GM23338 (cell line): ENCODE results near the gene PIM3. TPM values are rescaled to one million over a fixed set of nuclear protein-coding genes. Genes with fewer than 3 reads are reported as not detected.

Experiments used
- ATAC-seq: fragments of 200-7000 bp; cut with Tn5 transposase; 3 replicates; pipeline ENCODE4 v1.9.1; 2020
- DNase-seq: peaks from one replicate; pipeline ENCODE4 v3.0.0-alpha.2; 2015; ENCODE audit warnings: low spot score
- H2AFZ ChIP-seq: fragments of 200-600 bp; sonication (generic); 2 replicates; pipeline ENCODE4 v1.8.0; 2016; ENCODE audit warnings: antibody characterized with exemption, mild to moderate bottlenecking, moderate library complexity
- H3F3A ChIP-seq: fragments of 200-600 bp; sonication (generic); replicated peaks from 2 replicates; pipeline ENCODE4 v1.8.0; 2017; ENCODE audit warnings: antibody characterized with exemption, mixed run types, low read depth
- H3K27ac ChIP-seq: fragments of 200-600 bp; sonication (generic); 2 replicates; pipeline ENCODE4 v1.6.1; 2016; ENCODE audit warnings: low read depth
- H3K27me3 ChIP-seq: fragments of 200-600 bp; sonication (generic); 2 replicates; pipeline ENCODE4 v1.8.0; 2016; ENCODE audit warnings: mild to moderate bottlenecking, mixed run types, moderate library complexity; ENCODE audit not compliant: insufficient read depth
- H3K36me3 ChIP-seq: fragments of 200-600 bp; sonication (generic); 2 replicates; pipeline ENCODE4 v1.8.0; 2016; ENCODE audit warnings: mild to moderate bottlenecking; ENCODE audit not compliant: insufficient read depth
- H3K4me1 ChIP-seq: fragments of 200-600 bp; sonication (generic); 2 replicates; pipeline ENCODE4 v1.8.0; 2016; ENCODE audit warnings: mild to moderate bottlenecking, moderate library complexity; ENCODE audit not compliant: insufficient read depth
- H3K4me2 ChIP-seq: fragments of 200-600 bp; sonication (generic); 2 replicates; pipeline ENCODE4 v1.7.1; 2017; ENCODE audit warnings: mixed run types
- H3K4me3 ChIP-seq: fragments of 200-600 bp; sonication (generic); 2 replicates; pipeline ENCODE4 v1.6.1; 2016; ENCODE audit warnings: mixed run types
- H3K79me2 ChIP-seq: fragments of 200-600 bp; sonication (generic); replicated peaks from 2 replicates; pipeline ENCODE4 v1.8.0; 2017; ENCODE audit warnings: mild to moderate bottlenecking; ENCODE audit not compliant: insufficient read depth
- H3K9me2 ChIP-seq: fragments of 200-600 bp; sonication (generic); 2 replicates; pipeline ENCODE4 v1.8.0; 2017; ENCODE audit not compliant: insufficient read depth
- H4K20me1 ChIP-seq: fragments of 200-600 bp; sonication (generic); replicated peaks from 2 replicates; pipeline ENCODE4 v1.8.0; 2017; ENCODE audit warnings: mild to moderate bottlenecking; ENCODE audit not compliant: insufficient read depth
- H3K27ac Mint-ChIP-seq: 2 replicates; pipeline ENCODE4 v1.8.0; 2020; ENCODE audit warnings: inconsistent platforms, mild to moderate bottlenecking, moderate library complexity, mixed read lengths
- H3K27me3 Mint-ChIP-seq: 3 replicates; pipeline ENCODE4 v1.8.0; 2022; ENCODE audit warnings: low read depth, mild to moderate bottlenecking, moderate library complexity, mixed read lengths, inconsistent platforms; ENCODE audit not compliant: insufficient read depth, poor library complexity
- H3K36me3 Mint-ChIP-seq: 3 replicates; pipeline ENCODE4 v1.8.0; 2021; ENCODE audit warnings: low read depth, mild to moderate bottlenecking, inconsistent platforms, moderate library complexity, mixed read lengths
- H3K4me1 Mint-ChIP-seq: 3 replicates; pipeline ENCODE4 v1.8.0; 2020; ENCODE audit warnings: mild to moderate bottlenecking, inconsistent platforms, mixed read lengths
- H3K4me3 Mint-ChIP-seq: 3 replicates; pipeline ENCODE4 v1.8.0; 2021; ENCODE audit warnings: moderate library complexity, mild to moderate bottlenecking, inconsistent platforms, mixed read lengths
- H3K9me3 Mint-ChIP-seq: 3 replicates; pipeline ENCODE4 v1.8.0; 2020; ENCODE audit warnings: moderate library complexity, mild to moderate bottlenecking, inconsistent platforms, mixed read lengths
- EZH2 ChIP-seq: fragments of 200-600 bp; sonication (generic); IDR thresholded peaks from one replicate; pipeline ENCODE4 v1.8.0; 2017; ENCODE audit warnings: antibody characterized with exemption, mild to moderate bottlenecking, low read depth; ENCODE audit not compliant: unreplicated experiment
- EZH2phosphoT487 ChIP-seq: fragments of 200-600 bp; sonication (generic); IDR thresholded peaks from one replicate; pipeline ENCODE4 v1.8.1; 2018; ENCODE audit warnings: antibody characterized with exemption; ENCODE audit not compliant: unreplicated experiment
- JUNB ChIP-seq: IDR thresholded peaks from one replicate; pipeline ENCODE4 v1.6.1; 2016; ENCODE audit warnings: antibody characterized with exemption; ENCODE audit not compliant: unreplicated experiment
- STAT1 ChIP-seq: IDR thresholded peaks from one replicate; pipeline ENCODE4 v1.6.1; 2016; ENCODE audit warnings: antibody characterized with exemption; ENCODE audit not compliant: unreplicated experiment
- ZNF331 ChIP-seq: fragments of 250-450 bp; sonication (Bioruptor Pico); IDR thresholded peaks from 2 replicates; pipeline ENCODE4 v1.5.0; 2020; ENCODE audit warnings: low read depth, mild to moderate bottlenecking, moderate library complexity
- polyA plus RNA-seq: library from polyadenylated mRNA; unstranded; fragments of >200 nt; fragmentation: Nextera tagmentation; extraction: Ambion mirVana; gene quantifications from 2 replicates; pipeline ENCODE4 v1.2.1, GENCODE V29; 2016
- total RNA-seq: library from RNA; depleted of rRNA; stranded (reverse); fragments of >200 nt; shearing (Covaris generic); gene quantifications from 2 replicates; pipeline ENCODE4 v1.2.3, GENCODE V29; 2014
- TF ChIP-seq, protein P1 (sequence below), 2 experiments: fragments of 200-600 bp in 1 of 2; sonication (generic) in 1 of 2; conservative IDR thresholded peaks; 2 replicates each; pipeline versions ENCODE4 v1.5.1 to v1.6.1; 2016 to 2017; ENCODE audit warnings: antibody characterized with exemption in 2 of 2, low read depth in 2 of 2, mild to moderate bottlenecking in 2 of 2, moderate library complexity in 1 of 2
- TF ChIP-seq, protein P2 (sequence below): fragments of 250-450 bp; sonication (Bioruptor Pico); IDR thresholded peaks from 2 replicates; pipeline ENCODE4 v1.5.0; 2020; ENCODE audit warnings: mild to moderate bottlenecking, moderate library complexity

The PIM3 gene
- total and polyA plus RNA-seq, 2 experiments from 2014 or later, result 17.7 to 37.3 TPM

DNA sequence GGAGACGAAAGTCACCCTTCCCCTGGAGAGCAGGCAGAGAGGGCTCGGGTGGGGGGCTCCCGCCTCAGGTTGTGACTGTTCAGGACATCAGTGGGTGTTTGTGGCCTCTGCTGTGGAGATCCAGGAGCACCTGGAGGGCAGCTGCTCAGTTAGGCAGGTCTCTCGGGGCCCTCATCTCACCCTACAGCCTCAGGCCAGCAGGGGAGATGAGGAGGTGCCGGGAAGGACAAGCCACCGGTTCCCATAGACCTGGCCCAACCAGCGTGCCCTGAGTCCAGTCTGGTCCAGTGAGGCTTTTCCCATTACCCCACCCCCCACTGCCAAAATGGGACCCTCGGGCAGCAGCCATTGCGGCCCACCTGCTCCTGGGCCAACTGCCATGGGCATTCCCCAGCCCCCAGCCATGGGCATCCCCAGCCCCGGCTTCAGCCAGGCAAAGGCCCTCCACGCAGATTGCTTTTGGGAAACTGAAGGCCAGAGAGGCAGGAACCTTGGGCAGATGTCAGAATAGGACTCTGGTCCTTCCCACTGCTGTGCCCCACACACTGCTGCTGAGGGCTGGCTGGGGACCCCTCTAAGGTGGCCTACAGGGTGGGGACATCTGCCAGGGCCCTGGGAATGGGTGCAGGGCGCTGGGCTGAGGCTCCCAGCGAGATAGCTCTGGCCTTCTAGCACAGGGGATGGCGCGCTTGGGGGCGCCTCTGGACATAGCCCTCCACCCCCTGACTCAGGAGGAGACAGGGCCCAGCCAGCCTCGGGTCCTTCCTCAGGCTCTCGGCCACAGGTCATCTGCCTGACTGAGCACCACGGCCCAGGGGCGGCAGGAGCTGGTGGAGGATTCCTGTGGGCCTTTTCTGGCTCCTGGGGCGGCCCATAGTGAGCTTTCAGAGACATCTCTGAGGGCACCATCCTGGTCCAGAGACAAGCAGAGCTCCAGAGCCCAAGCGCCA, 4.8 kb downstream of the PIM3 start:
- no peak overlapping the region for H3K27ac ChIP-seq

DNA sequence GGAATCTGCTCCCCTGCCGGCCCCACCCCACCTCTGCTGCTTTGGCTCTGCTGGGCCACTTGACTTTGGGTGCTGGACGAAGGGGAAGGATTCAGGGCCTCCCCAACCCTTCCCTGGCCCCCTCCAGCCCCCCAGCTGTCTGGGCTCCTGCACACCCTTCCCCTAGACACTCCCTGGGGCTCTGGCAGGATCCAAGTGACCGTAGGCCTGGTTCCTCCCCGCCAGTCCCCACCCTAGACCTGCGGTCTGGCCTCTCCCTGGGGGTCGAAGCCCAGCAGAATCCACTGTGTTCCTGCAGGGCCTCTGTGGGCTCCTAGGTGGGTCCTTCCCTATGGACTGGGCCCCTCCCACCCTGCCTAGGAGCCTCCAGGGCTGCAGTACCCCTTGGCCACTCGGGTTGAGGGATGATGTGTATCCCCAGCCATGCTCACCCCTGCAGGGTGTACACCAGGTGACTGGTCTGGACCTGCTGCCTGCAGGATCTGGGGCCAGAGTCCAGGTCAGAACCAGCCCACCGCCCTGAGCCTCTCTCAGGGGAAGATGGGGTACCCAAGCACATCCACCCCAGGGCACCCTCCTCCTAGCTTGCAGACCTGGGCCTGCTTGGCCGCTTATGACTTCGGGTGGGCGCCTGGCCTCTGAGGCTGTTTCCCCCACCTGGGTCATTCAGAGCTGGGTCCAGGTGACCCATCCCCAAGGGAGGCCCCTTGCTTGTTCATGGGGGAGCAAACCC, 5.6 kb downstream of the PIM3 start:
- no peaks in the 10 kb centered on the region for H3K36me3 ChIP-seq
- no peak overlapping the region for H3K4me3 ChIP-seq
- no peak for ATAC-seq
- peaks cover 19% of the 10 kb centered on the region for H3K36me3 Mint-ChIP-seq
- no peak overlapping the region for H3K27ac Mint-ChIP-seq
- H3K79me2 ChIP-seq, result peaks cover 14% of the 10 kb centered on the region
- H3K27me3 ChIP-seq, result peaks cover 19% of the 10 kb centered on the region
- no peak overlapping the region for H3K4me3 Mint-ChIP-seq
- H3K9me3 Mint-ChIP-seq, result no peaks in the 10 kb centered on the region; the same call in 2 of the 3 replicates
- no peak overlapping the region for H3K27ac ChIP-seq
- H3K4me1 ChIP-seq, result no peaks in the 10 kb centered on the region
- no peaks in the 10 kb centered on the region for H3F3A ChIP-seq
- H2AFZ ChIP-seq, result no peak overlapping the region
- no peaks in the 10 kb centered on the region for H3K9me2 ChIP-seq
- no peak overlapping the region for H3K4me2 ChIP-seq
- 0 out of 2 replicates have a peak, but pooled peaks cover 5% of the 10 kb centered on the region for H4K20me1 ChIP-seq
- H3K4me1 Mint-ChIP-seq, result peaks cover 8% of the 10 kb centered on the region
- peaks cover 19% of the 10 kb centered on the region for H3K27me3 Mint-ChIP-seq
- DNase-seq, result no peak
- TF ChIP-seq, protein P1, sequence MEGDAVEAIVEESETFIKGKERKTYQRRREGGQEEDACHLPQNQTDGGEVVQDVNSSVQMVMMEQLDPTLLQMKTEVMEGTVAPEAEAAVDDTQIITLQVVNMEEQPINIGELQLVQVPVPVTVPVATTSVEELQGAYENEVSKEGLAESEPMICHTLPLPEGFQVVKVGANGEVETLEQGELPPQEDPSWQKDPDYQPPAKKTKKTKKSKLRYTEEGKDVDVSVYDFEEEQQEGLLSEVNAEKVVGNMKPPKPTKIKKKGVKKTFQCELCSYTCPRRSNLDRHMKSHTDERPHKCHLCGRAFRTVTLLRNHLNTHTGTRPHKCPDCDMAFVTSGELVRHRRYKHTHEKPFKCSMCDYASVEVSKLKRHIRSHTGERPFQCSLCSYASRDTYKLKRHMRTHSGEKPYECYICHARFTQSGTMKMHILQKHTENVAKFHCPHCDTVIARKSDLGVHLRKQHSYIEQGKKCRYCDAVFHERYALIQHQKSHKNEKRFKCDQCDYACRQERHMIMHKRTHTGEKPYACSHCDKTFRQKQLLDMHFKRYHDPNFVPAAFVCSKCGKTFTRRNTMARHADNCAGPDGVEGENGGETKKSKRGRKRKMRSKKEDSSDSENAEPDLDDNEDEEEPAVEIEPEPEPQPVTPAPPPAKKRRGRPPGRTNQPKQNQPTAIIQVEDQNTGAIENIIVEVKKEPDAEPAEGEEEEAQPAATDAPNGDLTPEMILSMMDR (conservative IDR thresholded peaks at IDR 0.05; ENCODE audit: low read depth in 2 of 2), result no peak
- TF ChIP-seq STAT1 (no peak), ZNF331 (CRISPR knock-in tag) (no peak)
- TF ChIP-seq, protein P2, sequence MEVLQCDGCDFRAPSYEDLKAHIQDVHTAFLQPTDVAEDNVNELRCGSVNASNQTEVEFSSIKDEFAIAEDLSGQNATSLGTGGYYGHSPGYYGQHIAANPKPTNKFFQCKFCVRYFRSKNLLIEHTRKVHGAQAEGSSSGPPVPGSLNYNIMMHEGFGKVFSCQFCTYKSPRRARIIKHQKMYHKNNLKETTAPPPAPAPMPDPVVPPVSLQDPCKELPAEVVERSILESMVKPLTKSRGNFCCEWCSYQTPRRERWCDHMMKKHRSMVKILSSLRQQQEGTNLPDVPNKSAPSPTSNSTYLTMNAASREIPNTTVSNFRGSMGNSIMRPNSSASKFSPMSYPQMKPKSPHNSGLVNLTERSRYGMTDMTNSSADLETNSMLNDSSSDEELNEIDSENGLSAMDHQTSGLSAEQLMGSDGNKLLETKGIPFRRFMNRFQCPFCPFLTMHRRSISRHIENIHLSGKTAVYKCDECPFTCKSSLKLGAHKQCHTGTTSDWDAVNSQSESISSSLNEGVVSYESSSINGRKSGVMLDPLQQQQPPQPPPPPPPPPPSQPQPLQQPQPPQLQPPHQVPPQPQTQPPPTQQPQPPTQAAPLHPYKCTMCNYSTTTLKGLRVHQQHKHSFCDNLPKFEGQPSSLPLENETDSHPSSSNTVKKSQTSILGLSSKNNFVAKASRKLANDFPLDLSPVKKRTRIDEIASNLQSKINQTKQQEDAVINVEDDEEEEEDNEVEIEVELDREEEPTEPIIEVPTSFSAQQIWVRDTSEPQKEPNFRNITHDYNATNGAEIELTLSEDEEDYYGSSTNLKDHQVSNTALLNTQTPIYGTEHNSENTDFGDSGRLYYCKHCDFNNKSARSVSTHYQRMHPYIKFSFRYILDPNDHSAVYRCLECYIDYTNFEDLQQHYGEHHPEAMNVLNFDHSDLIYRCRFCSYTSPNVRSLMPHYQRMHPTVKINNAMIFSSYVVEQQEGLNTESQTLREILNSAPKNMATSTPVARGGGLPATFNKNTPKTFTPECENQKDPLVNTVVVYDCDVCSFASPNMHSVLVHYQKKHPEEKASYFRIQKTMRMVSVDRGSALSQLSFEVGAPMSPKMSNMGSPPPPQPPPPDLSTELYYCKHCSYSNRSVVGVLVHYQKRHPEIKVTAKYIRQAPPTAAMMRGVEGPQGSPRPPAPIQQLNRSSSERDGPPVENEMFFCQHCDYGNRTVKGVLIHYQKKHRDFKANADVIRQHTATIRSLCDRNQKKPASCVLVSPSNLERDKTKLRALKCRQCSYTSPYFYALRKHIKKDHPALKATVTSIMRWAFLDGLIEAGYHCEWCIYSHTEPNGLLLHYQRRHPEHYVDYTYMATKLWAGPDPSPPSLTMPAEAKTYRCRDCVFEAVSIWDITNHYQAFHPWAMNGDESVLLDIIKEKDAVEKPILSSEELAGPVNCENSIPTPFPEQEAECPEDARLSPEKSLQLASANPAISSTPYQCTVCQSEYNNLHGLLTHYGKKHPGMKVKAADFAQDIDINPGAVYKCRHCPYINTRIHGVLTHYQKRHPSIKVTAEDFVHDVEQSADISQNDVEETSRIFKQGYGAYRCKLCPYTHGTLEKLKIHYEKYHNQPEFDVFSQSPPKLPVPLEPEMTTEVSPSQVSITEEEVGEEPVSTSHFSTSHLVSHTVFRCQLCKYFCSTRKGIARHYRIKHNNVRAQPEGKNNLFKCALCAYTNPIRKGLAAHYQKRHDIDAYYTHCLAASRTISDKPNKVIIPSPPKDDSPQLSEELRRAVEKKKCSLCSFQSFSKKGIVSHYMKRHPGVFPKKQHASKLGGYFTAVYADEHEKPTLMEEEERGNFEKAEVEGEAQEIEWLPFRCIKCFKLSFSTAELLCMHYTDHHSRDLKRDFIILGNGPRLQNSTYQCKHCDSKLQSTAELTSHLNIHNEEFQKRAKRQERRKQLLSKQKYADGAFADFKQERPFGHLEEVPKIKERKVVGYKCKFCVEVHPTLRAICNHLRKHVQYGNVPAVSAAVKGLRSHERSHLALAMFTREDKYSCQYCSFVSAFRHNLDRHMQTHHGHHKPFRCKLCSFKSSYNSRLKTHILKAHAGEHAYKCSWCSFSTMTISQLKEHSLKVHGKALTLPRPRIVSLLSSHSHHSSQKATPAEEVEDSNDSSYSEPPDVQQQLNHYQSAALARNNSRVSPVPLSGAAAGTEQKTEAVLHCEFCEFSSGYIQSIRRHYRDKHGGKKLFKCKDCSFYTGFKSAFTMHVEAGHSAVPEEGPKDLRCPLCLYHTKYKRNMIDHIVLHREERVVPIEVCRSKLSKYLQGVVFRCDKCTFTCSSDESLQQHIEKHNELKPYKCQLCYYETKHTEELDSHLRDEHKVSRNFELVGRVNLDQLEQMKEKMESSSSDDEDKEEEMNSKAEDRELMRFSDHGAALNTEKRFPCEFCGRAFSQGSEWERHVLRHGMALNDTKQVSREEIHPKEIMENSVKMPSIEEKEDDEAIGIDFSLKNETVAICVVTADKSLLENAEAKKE, result no peak

More for the DNA sequence above, 4.8 kb downstream of the PIM3 start:
- H2AFZ ChIP-seq, result no peak overlapping the region
- H3K27me3 Mint-ChIP-seq, result peaks cover 12% of the 10 kb centered on the region
- no peak for DNase-seq
- H3K79me2 ChIP-seq, result peaks cover 14% of the 10 kb centered on the region
- no peak for TF ChIP-seq JUNB
- TF ChIP-seq EZH2phosphoT487, result no peak
- no peak for TF ChIP-seq EZH2
- TF ChIP-seq, protein P1 (conservative IDR thresholded peaks at IDR 0.05; ENCODE audit: low read depth in 2 of 2), result no peak
- no peaks in the 10 kb centered on the region for H3F3A ChIP-seq
- no peaks in the 10 kb centered on the region for H3K9me2 ChIP-seq
- ATAC-seq, result no peak
- no peak overlapping the region for H3K27ac Mint-ChIP-seq
- no peak overlapping the region for H3K4me3 ChIP-seq
- no peaks in the 10 kb centered on the region for H3K36me3 ChIP-seq
- no peaks in the 10 kb centered on the region for H3K4me1 ChIP-seq
- no peaks in the 10 kb centered on the region; the same call in 2 of the 3 replicates for H3K9me3 Mint-ChIP-seq
- H3K4me3 Mint-ChIP-seq, result no peak overlapping the region
- H3K36me3 Mint-ChIP-seq, result peaks cover 19% of the 10 kb centered on the region
- 0 out of 2 replicates have a peak, but pooled peaks cover 5% of the 10 kb centered on the region for H4K20me1 ChIP-seq
- no peak overlapping the region for H3K4me2 ChIP-seq
- H3K4me1 Mint-ChIP-seq, result peaks cover 4% of the 10 kb centered on the region; the same call in 2 of the 3 replicates
- H3K27me3 ChIP-seq, result peaks cover 13% of the 10 kb centered on the region
